ENCODE results near the gene ATOX1. TPM values are rescaled to one million over a fixed set of nuclear protein-coding genes. Genes with fewer than 3 reads are reported as not detected.

ATOX1 gene
- total RNA-seq: 88.9 and 214 TPM in 2 replicates

GRCh38 chr5:151758430-151759241 is at the start of gene ATOX1:
TSS of gene ATOX1 (minus strand) at chr5:151758631. CDS start at chr5:151758551, 80 bp downstream.

GRCh38 chr5:151771259-151772028 is 13.0 kb upstream of the ATOX1 start, which contains the start of gene G3BP1:
TSS of gene G3BP1 (plus strand) at chr5:151771954. CDS start at chr5:151786621, 14,667 bp downstream.

Other genes with a start within 250 kb of the ATOX1 start
- 0.13 and 0.16 TPM in 2 replicates for gene FAT2, start 167.3 kb downstream of the ATOX1 start, total RNA-seq
- 1,078 and 1,962 TPM in 2 replicates for gene SPARC, start 71.7 kb downstream of the ATOX1 start, total RNA-seq
- gene G3BP1, start 13.3 kb upstream of the ATOX1 start, total RNA-seq: 77.8 and 118 TPM in 2 replicates
- gene GLRA1, start 166.2 kb upstream of the ATOX1 start, total RNA-seq: not detected in 2 replicates

All from epithelial cell of alveolus of lung (primary cell).